Liver (tissue), 9 donors: ENCODE data around the gene GIT2. TPM values are rescaled to one million over a fixed set of nuclear protein-coding genes. Genes with fewer than 3 reads are reported as not detected.
A peak's percentile ranks its signal among the peaks of the same experiment; 100 is the strongest.

Source experiments
- DNase-seq: peaks from one replicate; pipeline ENCODE4 v3.0.0-alpha.2; 2017; ENCODE audit warnings: low spot score
- H3K27ac ChIP-seq, 2 donors: one replicate each; pipeline ENCODE4 v1.7.0; 2013; ENCODE audit warnings: inconsistent platforms in 2 of 2, low read length in 2 of 2, control low read depth in 1 of 2, low read depth in 1 of 2, mild to moderate bottlenecking in 1 of 2
- H3K27me3 ChIP-seq, 4 donors: one replicate each; pipeline versions ENCODE4 v1.6.1 to v1.7.0; 2013; ENCODE audit warnings: low read length in 3 of 4, inconsistent platforms in 1 of 4, mild to moderate bottlenecking in 1 of 4, moderate library complexity in 1 of 4; ENCODE audit not compliant: control insufficient read depth in 4 of 4, insufficient read depth in 4 of 4
- H3K36me3 ChIP-seq, 4 donors: one replicate each; pipeline versions ENCODE4 v1.6.1 to v1.7.0; 2013; ENCODE audit warnings: low read length in 3 of 4, mild to moderate bottlenecking in 3 of 4, low read depth in 1 of 4, moderate library complexity in 1 of 4; ENCODE audit not compliant: control insufficient read depth in 4 of 4, insufficient read depth in 3 of 4
- H3K4me1 ChIP-seq, 4 donors: one replicate each; pipeline versions ENCODE4 v1.6.1 to v1.7.0; 2013; ENCODE audit warnings: low read length in 3 of 4, mild to moderate bottlenecking in 3 of 4, moderate library complexity in 1 of 4; ENCODE audit not compliant: control insufficient read depth in 4 of 4, insufficient read depth in 4 of 4
- H3K4me3 ChIP-seq, 3 donors: one replicate each; pipeline versions ENCODE4 v1.6.1 to v1.7.0; 2013; ENCODE audit warnings: low read length in 3 of 3, control low read depth in 1 of 3, low read depth in 1 of 3, mild to moderate bottlenecking in 1 of 3
- H3K9ac ChIP-seq, 2 donors: one replicate each; pipeline ENCODE4 v1.7.0; 2013; ENCODE audit warnings: low read length in 2 of 2, mild to moderate bottlenecking in 2 of 2, moderate library complexity in 2 of 2, control low read depth in 1 of 2, low read depth in 1 of 2
- H3K9me3 ChIP-seq, 4 donors: one replicate each; pipeline versions ENCODE4 v1.6.1 to v1.7.0; 2013; ENCODE audit warnings: low read length in 3 of 4; ENCODE audit not compliant: control insufficient read depth in 4 of 4
- EGR1 ChIP-seq, 2 donors: IDR thresholded peaks; 2 replicates each; pipeline ENCODE4 v1.6.1; 2016 to 2018; ENCODE audit warnings: antibody characterized with exemption in 2 of 2, low read depth in 2 of 2
- FOXA1 ChIP-seq: IDR thresholded peaks from 2 replicates; pipeline ENCODE4 v1.6.1; 2016; ENCODE audit warnings: antibody characterized with exemption
- FOXA2 ChIP-seq: IDR thresholded peaks from 2 replicates; pipeline ENCODE4 v1.6.1; 2016; ENCODE audit warnings: antibody characterized with exemption
- GABPA ChIP-seq, 2 donors: IDR thresholded peaks in 1 of 2; conservative IDR thresholded peaks in 1 of 2; 2 replicates each; pipeline ENCODE4 v1.6.1; 2016; ENCODE audit warnings: antibody characterized with exemption in 2 of 2, mild to moderate bottlenecking in 1 of 2, moderate library complexity in 1 of 2
- HNF4A ChIP-seq, 2 donors: conservative IDR thresholded peaks; 2 replicates each; pipeline ENCODE4 v1.6.1; 2016; ENCODE audit warnings: antibody characterized with exemption in 2 of 2, mild to moderate bottlenecking in 2 of 2
- HNF4G ChIP-seq: IDR thresholded peaks from 2 replicates; pipeline ENCODE4 v1.6.1; 2016; ENCODE audit warnings: antibody characterized with exemption
- JUND ChIP-seq, 2 donors: IDR thresholded peaks; 2 replicates each; pipeline ENCODE4 v1.6.1; 2016; ENCODE audit warnings: antibody characterized with exemption in 2 of 2
- NR2F2 ChIP-seq: IDR thresholded peaks from 2 replicates; pipeline ENCODE4 v1.6.1; 2016; ENCODE audit warnings: antibody characterized with exemption
- RAD21 ChIP-seq, 2 donors: IDR thresholded peaks; 2 replicates each; pipeline ENCODE4 v1.6.1; 2016; ENCODE audit warnings: antibody characterized with exemption in 2 of 2, mild to moderate bottlenecking in 2 of 2
- RXRA ChIP-seq, 2 donors: IDR thresholded peaks; 2 replicates each; pipeline ENCODE4 v1.6.1; 2017 to 2018; ENCODE audit warnings: antibody characterized with exemption in 2 of 2, mild to moderate bottlenecking in 1 of 2
- SP1 ChIP-seq: IDR thresholded peaks from 2 replicates; pipeline ENCODE4 v1.6.1; 2018; ENCODE audit warnings: antibody characterized with exemption, mild to moderate bottlenecking
- TAF1 ChIP-seq: conservative IDR thresholded peaks from 2 replicates; pipeline ENCODE4 v1.6.1; 2016; ENCODE audit warnings: antibody characterized with exemption, mild to moderate bottlenecking
- YY1 ChIP-seq: IDR thresholded peaks from 2 replicates; pipeline ENCODE4 v1.6.1; 2016; ENCODE audit warnings: antibody characterized with exemption, mild to moderate bottlenecking
- WGBS: extraction: QIAGEN DNeasy Blood & Tissue Kit; methylation state at CpG from one replicate; pipeline ENCODE4 v1.1.7; 2013; 5-methylcytosine and 5-hydroxymethylcytosine counted together
- polyA plus RNA-seq, 2 donors: library from polyadenylated mRNA; stranded (reverse) in 1 of 2; unstranded in 1 of 2; fragments of 200-250 nt in 1 of 2; fragments of >200 nt in 1 of 2; fragmentation: Nextera tagmentation in 1 of 2; extraction: Ambion mirVana in 1 of 2; gene quantifications; one replicate each; pipeline versions ENCODE4 v1.2.1 to v1.2.3, GENCODE V29; 2013 to 2015
- total RNA-seq, 2 donors: library from RNA; depleted of rRNA; stranded (reverse); fragments of >200 nt; gene quantifications; one replicate each; pipeline ENCODE4 v1.2.3, GENCODE V29; 2014
- TF ChIP-seq, protein P1 (sequence below): IDR thresholded peaks from 2 replicates; pipeline ENCODE4 v1.6.1; 2016; ENCODE audit warnings: antibody characterized with exemption
- TF ChIP-seq, protein P2 (sequence below): IDR thresholded peaks from 2 replicates; pipeline ENCODE4 v1.6.1; 2016; ENCODE audit warnings: antibody characterized with exemption
- TF ChIP-seq, protein P3 (sequence below): IDR thresholded peaks from 2 replicates; pipeline ENCODE4 v1.6.1; 2016; ENCODE audit warnings: antibody characterized with exemption, mild to moderate bottlenecking
- TF ChIP-seq, protein P4 (sequence below): IDR thresholded peaks from 2 replicates; pipeline ENCODE4 v1.6.1; 2016; ENCODE audit warnings: antibody characterized with exemption
- TF ChIP-seq, protein P5 (sequence below): fragments of 150-350 bp; IDR thresholded peaks from 2 replicates; pipeline ENCODE4 v1.5.1; 2017; ENCODE audit warnings: improper control_type of control experiment, low read depth, low read length; ENCODE audit not compliant: missing input control
- donor health status: healthy.
- donor health status: healthy.
- donor health status: healthy.
- donor health status: healthy.
- donor health status: healthy.

GIT2 gene
- total and polyA plus RNA-seq, 4 donors: 6.7 to 30.4 (median 16.7) TPM

DNA sequence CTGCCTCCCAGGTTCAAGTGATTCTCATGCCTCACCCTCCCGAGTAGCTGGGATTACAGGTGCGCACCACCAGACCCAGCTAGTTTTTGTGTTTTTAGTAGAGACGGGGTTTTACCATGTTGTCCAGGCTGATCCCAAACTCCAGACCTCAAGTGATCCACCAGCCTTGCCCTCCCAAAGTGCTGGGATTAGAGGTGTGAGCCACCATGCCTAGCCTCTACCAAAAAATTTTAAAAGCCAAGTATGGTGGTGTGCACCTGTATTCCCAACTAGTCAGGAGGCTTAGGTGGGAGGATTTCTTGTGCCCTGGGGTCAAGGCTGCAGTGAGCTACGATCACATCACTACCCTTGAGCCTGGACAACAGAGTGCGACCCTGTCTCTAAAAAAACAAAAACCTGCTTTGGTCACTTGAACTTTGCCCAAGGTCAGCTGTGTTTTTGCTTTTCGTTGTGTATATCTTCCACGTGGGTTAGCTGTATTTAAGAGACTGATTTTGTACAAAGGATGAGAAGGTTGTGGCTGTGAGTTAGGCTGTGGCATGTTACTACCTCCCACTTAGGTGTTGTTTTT, 39.5 kb upstream of the GIT2 start:
- H3K4me3 ChIP-seq: no peak overlapping the region
- H3K9ac ChIP-seq: no peak overlapping the region
- DNase-seq: no peak
- TF ChIP-seq HNF4A (conservative IDR thresholded peaks at IDR 0.05): peak; percentile 29 to 40
- peak in 1 of 2 donors; percentile 16 for TF ChIP-seq RXRA (IDR thresholded peaks at IDR 0.05)
- TF ChIP-seq FOXA1: no peak
- TF ChIP-seq GABPA (IDR thresholded peaks at IDR 0.05 in 1 of 2, conservative IDR thresholded peaks at IDR 0.05 in 1 of 2): no peak
- peaks cover 0 to 33% (median 18%) of the 10 kb centered on the region in 4 donors for H3K36me3 ChIP-seq
- WGBS: 66% methylated on average over 7 of the region's 7 CpGs
- no peaks in the 10 kb centered on the region for H3K27me3 ChIP-seq
- H3K9me3 ChIP-seq: no peaks in the 10 kb centered on the region
- peak overlapping the region in 1 of 2 donors; percentile 61 for H3K27ac ChIP-seq
- H3K4me1 ChIP-seq: peaks cover 2 to 23% (median 13%) of the 10 kb centered on the region in 4 donors

DNA sequence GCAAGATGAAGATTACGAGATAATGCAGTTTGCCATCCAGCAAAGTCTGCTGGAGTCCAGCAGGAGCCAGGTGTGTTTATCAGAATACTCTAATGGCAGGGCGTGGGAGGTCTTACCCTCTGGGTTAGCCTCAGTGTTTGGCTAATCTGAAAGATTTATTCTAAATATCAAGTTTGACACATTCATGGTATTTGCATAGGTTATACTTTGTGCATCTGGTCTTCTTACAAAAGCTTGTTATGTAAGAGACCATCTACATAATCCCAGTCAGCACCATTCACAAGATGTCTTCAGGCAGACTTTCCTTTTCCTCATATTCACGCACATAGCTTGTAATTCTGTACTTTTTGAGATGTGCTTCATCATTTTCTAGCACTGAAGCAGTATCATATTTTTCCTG, 37.7 kb upstream of the GIT2 start:
- Histone ChIP-seq H3K4me1 (peaks cover 0 to 9% (median 3%) of the 10 kb centered on the region in 4 donors), H3K4me3 (no peak overlapping the region), H3K36me3 (peaks cover 1 to 46% (median 28%) of the 10 kb centered on the region in 4 donors), H3K9me3 (no peaks in the 10 kb centered on the region), H3K27me3 (no peaks in the 10 kb centered on the region), H3K9ac (no peak overlapping the region), H3K27ac (no peak overlapping the region)
- 97% methylated on average over 3 of the region's 3 CpGs for WGBS
- DNase-seq: no peak
- TF ChIP-seq FOXA2: no peak
- no peak for TF ChIP-seq TAF1
- no peak for TF ChIP-seq NR2F2

DNA sequence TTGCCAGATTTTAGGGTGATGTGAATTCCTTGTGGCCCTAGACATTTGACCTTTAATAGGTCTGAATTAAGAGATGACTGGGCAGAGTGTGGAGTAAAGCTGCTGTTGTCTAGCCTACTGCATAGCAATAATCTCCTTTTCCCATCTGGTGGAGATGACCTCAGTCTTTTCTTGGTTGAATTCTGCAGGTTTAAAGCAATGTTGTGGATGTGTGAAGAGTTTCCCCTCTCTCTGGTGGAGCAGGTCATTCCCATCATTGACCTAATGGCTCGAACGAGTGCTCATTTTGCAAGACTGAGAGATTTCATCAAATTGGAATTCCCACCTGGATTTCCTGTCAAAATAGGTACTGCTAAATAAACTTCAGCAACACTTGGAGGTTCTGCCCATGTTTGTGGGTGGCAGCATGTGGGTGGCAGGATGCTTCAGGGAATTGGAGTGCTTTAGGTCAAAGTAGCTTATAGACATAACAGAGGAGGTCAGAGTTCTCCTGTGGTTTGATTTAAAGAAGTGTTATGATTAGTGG, 33.2 kb upstream of the GIT2 start:
- Histone ChIP-seq H3K4me1 (peaks cover 0 to 11% (median 7%) of the 10 kb centered on the region in 4 donors), H3K27ac (no peak overlapping the region), H3K27me3 (no peaks in the 10 kb centered on the region), H3K4me3 (no peak overlapping the region), H3K9ac (no peak overlapping the region), H3K9me3 (no peaks in the 10 kb centered on the region), H3K36me3 (peaks cover 3 to 48% (median 23%) of the 10 kb centered on the region in 4 donors)
- WGBS: 43% methylated on average over 2 of the region's 2 CpGs
- TF ChIP-seq, protein P1, sequence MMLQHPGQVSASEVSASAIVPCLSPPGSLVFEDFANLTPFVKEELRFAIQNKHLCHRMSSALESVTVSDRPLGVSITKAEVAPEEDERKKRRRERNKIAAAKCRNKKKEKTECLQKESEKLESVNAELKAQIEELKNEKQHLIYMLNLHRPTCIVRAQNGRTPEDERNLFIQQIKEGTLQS: no peak
- TF ChIP-seq, protein P2, sequence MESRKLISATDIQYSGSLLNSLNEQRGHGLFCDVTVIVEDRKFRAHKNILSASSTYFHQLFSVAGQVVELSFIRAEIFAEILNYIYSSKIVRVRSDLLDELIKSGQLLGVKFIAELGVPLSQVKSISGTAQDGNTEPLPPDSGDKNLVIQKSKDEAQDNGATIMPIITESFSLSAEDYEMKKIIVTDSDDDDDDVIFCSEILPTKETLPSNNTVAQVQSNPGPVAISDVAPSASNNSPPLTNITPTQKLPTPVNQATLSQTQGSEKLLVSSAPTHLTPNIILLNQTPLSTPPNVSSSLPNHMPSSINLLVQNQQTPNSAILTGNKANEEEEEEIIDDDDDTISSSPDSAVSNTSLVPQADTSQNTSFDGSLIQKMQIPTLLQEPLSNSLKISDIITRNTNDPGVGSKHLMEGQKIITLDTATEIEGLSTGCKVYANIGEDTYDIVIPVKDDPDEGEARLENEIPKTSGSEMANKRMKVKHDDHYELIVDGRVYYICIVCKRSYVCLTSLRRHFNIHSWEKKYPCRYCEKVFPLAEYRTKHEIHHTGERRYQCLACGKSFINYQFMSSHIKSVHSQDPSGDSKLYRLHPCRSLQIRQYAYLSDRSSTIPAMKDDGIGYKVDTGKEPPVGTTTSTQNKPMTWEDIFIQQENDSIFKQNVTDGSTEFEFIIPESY: no peak
- TF ChIP-seq FOXA1 (no peak), HNF4A (conservative IDR thresholded peaks at IDR 0.05) (no peak), YY1 (no peak), GABPA (IDR thresholded peaks at IDR 0.05 in 1 of 2, conservative IDR thresholded peaks at IDR 0.05 in 1 of 2) (no peak), TAF1 (no peak), NR2F2 (no peak), EGR1 (IDR thresholded peaks at IDR 0.05; ENCODE audit: low read depth in 2 of 2) (no peak), RAD21 (IDR thresholded peaks at IDR 0.05) (no peak), RXRA (IDR thresholded peaks at IDR 0.05) (no peak), SP1 (no peak), HNF4G (no peak), JUND (IDR thresholded peaks at IDR 0.05) (no peak)
- TF ChIP-seq, protein P3, sequence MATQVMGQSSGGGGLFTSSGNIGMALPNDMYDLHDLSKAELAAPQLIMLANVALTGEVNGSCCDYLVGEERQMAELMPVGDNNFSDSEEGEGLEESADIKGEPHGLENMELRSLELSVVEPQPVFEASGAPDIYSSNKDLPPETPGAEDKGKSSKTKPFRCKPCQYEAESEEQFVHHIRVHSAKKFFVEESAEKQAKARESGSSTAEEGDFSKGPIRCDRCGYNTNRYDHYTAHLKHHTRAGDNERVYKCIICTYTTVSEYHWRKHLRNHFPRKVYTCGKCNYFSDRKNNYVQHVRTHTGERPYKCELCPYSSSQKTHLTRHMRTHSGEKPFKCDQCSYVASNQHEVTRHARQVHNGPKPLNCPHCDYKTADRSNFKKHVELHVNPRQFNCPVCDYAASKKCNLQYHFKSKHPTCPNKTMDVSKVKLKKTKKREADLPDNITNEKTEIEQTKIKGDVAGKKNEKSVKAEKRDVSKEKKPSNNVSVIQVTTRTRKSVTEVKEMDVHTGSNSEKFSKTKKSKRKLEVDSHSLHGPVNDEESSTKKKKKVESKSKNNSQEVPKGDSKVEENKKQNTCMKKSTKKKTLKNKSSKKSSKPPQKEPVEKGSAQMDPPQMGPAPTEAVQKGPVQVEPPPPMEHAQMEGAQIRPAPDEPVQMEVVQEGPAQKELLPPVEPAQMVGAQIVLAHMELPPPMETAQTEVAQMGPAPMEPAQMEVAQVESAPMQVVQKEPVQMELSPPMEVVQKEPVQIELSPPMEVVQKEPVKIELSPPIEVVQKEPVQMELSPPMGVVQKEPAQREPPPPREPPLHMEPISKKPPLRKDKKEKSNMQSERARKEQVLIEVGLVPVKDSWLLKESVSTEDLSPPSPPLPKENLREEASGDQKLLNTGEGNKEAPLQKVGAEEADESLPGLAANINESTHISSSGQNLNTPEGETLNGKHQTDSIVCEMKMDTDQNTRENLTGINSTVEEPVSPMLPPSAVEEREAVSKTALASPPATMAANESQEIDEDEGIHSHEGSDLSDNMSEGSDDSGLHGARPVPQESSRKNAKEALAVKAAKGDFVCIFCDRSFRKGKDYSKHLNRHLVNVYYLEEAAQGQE: no peak
- TF ChIP-seq, protein P4, sequence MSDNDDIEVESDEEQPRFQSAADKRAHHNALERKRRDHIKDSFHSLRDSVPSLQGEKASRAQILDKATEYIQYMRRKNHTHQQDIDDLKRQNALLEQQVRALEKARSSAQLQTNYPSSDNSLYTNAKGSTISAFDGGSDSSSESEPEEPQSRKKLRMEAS: no peak
- TF ChIP-seq, protein P5, sequence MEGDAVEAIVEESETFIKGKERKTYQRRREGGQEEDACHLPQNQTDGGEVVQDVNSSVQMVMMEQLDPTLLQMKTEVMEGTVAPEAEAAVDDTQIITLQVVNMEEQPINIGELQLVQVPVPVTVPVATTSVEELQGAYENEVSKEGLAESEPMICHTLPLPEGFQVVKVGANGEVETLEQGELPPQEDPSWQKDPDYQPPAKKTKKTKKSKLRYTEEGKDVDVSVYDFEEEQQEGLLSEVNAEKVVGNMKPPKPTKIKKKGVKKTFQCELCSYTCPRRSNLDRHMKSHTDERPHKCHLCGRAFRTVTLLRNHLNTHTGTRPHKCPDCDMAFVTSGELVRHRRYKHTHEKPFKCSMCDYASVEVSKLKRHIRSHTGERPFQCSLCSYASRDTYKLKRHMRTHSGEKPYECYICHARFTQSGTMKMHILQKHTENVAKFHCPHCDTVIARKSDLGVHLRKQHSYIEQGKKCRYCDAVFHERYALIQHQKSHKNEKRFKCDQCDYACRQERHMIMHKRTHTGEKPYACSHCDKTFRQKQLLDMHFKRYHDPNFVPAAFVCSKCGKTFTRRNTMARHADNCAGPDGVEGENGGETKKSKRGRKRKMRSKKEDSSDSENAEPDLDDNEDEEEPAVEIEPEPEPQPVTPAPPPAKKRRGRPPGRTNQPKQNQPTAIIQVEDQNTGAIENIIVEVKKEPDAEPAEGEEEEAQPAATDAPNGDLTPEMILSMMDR: no peak
- no peak for DNase-seq
